Measurements from ENCODE around the gene NIPAL1. TPM values are rescaled to one million over a fixed set of nuclear protein-coding genes. Genes with fewer than 3 reads are reported as not detected.
"Not testable (repeated sequence)": the region's sequence is repeated elsewhere in the genome, so short reads cannot be mapped to it uniquely, and the experiment has no call there.

Gene NIPAL1
- total RNA-seq, 1 donor from 2014 or later, result 0.83 TPM

DNA sequence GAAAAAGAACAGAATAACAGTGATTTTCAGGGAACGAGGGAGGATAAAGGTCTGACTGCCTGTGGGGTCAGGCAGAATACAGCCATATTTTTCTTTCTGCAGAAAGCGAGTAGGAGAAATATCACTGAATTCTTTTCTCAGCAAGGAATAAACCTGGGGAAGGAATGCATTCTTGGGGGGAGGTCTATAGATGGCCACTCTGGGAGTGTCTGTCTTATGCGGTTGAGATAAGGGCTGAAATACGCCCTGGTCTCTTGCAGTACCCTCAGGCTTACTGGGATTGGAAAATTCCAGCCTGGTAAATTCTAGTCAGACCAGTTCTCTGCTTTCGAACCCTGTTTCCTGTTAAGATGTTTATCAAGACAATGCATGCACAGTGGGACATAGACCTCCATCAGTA, 26.4 kb upstream of the NIPAL1 start:
- Mint-ChIP-seq H3K27me3 (ENCODE audit: unreplicated experiment) (no peaks in the 10 kb centered on the region), H3K27ac (ENCODE audit: unreplicated experiment) (no peak overlapping the region), H3K36me3 (ENCODE audit: unreplicated experiment) (no peaks in the 10 kb centered on the region), H3K4me3 (ENCODE audit: unreplicated experiment) (no peak overlapping the region), H3K4me1 (ENCODE audit: low read depth, unreplicated experiment) (no peaks in the 10 kb centered on the region), H3K9me3 (ENCODE audit: unreplicated experiment) (peaks cover 3% of the 10 kb centered on the region)
- TF ChIP-seq, protein P1, sequence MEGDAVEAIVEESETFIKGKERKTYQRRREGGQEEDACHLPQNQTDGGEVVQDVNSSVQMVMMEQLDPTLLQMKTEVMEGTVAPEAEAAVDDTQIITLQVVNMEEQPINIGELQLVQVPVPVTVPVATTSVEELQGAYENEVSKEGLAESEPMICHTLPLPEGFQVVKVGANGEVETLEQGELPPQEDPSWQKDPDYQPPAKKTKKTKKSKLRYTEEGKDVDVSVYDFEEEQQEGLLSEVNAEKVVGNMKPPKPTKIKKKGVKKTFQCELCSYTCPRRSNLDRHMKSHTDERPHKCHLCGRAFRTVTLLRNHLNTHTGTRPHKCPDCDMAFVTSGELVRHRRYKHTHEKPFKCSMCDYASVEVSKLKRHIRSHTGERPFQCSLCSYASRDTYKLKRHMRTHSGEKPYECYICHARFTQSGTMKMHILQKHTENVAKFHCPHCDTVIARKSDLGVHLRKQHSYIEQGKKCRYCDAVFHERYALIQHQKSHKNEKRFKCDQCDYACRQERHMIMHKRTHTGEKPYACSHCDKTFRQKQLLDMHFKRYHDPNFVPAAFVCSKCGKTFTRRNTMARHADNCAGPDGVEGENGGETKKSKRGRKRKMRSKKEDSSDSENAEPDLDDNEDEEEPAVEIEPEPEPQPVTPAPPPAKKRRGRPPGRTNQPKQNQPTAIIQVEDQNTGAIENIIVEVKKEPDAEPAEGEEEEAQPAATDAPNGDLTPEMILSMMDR (IDR thresholded peaks at IDR 0.05; ENCODE audit: partially characterized antibody, unreplicated experiment), result no peak
- no peak for DNase-seq

DNA sequence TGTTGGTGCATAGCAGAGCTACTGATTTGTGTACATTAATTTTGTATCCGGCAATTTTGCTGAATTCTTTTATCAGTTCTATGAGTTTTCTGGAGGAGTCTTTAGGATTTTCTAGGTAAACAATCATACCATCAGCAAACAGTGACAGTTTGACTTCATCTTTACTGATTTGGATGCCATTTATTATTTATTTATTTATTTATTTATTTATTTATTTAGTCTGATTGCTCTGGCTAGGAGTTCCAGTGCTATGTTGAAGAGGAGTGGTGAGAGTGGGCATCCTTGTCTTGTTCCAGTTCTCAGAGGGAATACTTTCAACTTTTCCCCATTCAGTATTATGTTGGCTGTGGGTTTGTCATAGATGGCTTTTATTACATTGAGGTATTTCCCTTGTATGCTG, 24.1 kb upstream of the NIPAL1 start:
- H3K9me3 Mint-ChIP-seq (ENCODE audit: unreplicated experiment); H3K36me3 Mint-ChIP-seq (ENCODE audit: unreplicated experiment): not testable (repeated sequence)

DNA sequence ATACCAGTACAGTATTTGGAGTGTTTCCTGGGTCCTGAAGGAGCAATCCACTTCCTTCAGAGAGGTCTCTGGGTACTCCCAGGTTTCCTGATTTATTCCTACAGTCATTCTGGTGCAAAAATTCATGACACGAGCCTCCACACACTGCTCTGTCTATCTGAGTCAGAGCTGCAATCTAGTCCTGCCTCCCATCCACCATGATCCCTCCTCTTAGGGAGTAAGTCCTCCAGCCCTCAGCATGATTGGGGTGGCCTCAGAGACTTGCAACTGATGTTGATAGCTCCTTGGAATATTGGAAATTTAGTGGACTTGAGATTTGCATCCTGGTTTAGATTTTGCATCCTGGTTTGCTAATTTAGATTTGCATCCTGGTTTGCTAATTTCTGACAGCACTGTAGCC, 20.6 kb upstream of the NIPAL1 start:
- DNase-seq, result no peak
- TF ChIP-seq, protein P1 (IDR thresholded peaks at IDR 0.05; ENCODE audit: partially characterized antibody, unreplicated experiment), result no peak
- Mint-ChIP-seq H3K4me1 (ENCODE audit: low read depth, unreplicated experiment) (no peaks in the 10 kb centered on the region), H3K36me3 (ENCODE audit: unreplicated experiment) (no peaks in the 10 kb centered on the region), H3K4me3 (ENCODE audit: unreplicated experiment) (no peak overlapping the region), H3K9me3 (ENCODE audit: unreplicated experiment) (no peaks in the 10 kb centered on the region), H3K27ac (ENCODE audit: unreplicated experiment) (no peak overlapping the region), H3K27me3 (ENCODE audit: unreplicated experiment) (no peaks in the 10 kb centered on the region)

More for the DNA sequence above, 24.1 kb upstream of the NIPAL1 start:
- H3K4me1 Mint-ChIP-seq (ENCODE audit: low read depth, unreplicated experiment); DNase-seq; H3K27me3 Mint-ChIP-seq (ENCODE audit: unreplicated experiment); H3K27ac Mint-ChIP-seq (ENCODE audit: unreplicated experiment); H3K4me3 Mint-ChIP-seq (ENCODE audit: unreplicated experiment): not testable (repeated sequence)

DNA sequence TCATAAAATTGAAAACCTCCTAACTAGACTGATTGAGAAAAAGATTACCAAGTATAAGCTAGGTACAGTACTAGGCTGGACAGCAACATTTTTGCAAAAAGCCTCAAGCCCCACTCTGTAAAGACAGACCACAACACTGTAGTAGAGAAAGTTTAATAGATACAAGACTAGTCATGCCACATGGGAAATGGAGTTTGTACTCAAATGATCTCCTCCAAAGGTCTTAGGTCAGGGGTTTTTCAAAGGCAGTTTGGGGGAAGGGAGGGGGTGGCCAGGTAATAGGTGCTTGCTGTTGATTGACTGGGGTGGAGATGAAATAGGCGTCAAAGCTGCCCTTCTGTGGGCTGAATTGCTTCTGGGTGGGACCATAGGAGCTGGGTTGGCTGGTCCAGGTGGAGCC, 14.3 kb upstream of the NIPAL1 start:
- Mint-ChIP-seq H3K9me3 (ENCODE audit: unreplicated experiment) (peaks cover 4% of the 10 kb centered on the region), H3K4me3 (ENCODE audit: unreplicated experiment) (no peak overlapping the region), H3K4me1 (ENCODE audit: low read depth, unreplicated experiment) (no peaks in the 10 kb centered on the region), H3K36me3 (ENCODE audit: unreplicated experiment) (peaks cover 6% of the 10 kb centered on the region), H3K27ac (ENCODE audit: unreplicated experiment) (no peak overlapping the region), H3K27me3 (ENCODE audit: unreplicated experiment) (no peaks in the 10 kb centered on the region)
- TF ChIP-seq, protein P1 (IDR thresholded peaks at IDR 0.05; ENCODE audit: partially characterized antibody, unreplicated experiment), result no peak
- no peak for DNase-seq

DNA sequence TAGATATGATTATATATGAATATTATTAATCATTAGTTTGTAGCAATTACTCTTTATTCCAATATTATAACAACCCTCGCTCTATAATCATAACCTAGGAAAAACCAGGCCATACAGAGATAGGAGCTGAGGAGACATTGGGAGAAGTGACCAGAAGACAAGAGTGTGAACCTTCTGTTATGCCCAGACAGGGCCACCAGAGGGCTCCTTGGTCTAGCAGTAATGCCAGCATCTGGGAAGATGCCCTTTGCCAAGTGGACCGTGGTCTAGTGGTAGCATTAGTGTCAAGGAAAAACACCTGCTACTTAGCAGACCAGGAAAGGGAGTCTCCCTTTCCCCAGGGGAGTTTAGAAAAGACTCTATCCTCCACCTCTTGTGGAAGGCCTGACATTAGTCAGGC, 13.0 kb upstream of the NIPAL1 start:
- H3K36me3 Mint-ChIP-seq (ENCODE audit: unreplicated experiment); H3K27me3 Mint-ChIP-seq (ENCODE audit: unreplicated experiment); H3K9me3 Mint-ChIP-seq (ENCODE audit: unreplicated experiment); H3K27ac Mint-ChIP-seq (ENCODE audit: unreplicated experiment); H3K4me1 Mint-ChIP-seq (ENCODE audit: low read depth, unreplicated experiment); H3K4me3 Mint-ChIP-seq (ENCODE audit: unreplicated experiment): not testable (repeated sequence)
- DNase-seq, result peak; percentile 25
- TF ChIP-seq, protein P1 (IDR thresholded peaks at IDR 0.05; ENCODE audit: partially characterized antibody, unreplicated experiment), result peak; percentile 26

DNA sequence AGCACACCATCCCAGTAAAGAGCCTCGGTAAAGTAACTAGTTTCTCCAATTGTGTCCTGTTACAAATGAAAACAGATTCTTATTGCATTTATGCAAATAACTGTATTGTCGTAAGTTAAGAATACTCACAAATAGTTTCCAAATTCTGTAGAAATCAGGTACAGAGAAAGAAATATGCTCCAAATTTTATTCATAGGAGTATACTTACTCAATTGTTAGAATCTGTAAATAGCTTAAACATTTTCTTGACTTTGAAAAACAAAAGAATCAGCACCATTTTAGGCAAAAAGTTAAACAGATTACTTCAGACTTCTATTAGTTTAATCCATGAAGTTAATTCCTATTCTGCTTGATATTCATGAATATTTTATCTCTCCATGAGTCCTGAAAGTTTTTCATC, 10.8 kb upstream of the NIPAL1 start:
- Mint-ChIP-seq H3K4me1 (ENCODE audit: low read depth, unreplicated experiment) (no peaks in the 10 kb centered on the region), H3K36me3 (ENCODE audit: unreplicated experiment) (peaks cover 6% of the 10 kb centered on the region), H3K27me3 (ENCODE audit: unreplicated experiment) (no peaks in the 10 kb centered on the region), H3K27ac (ENCODE audit: unreplicated experiment) (no peak overlapping the region), H3K4me3 (ENCODE audit: unreplicated experiment) (no peak overlapping the region), H3K9me3 (ENCODE audit: unreplicated experiment) (peaks cover 5% of the 10 kb centered on the region)
- TF ChIP-seq, protein P1 (IDR thresholded peaks at IDR 0.05; ENCODE audit: partially characterized antibody, unreplicated experiment), result no peak
- DNase-seq, result no peak

Measured in glutamatergic neuron (in vitro differentiated cells).